IMR-90 (cell line): ENCODE measurements around the gene ANXA2. TPM values are rescaled to one million over a fixed set of nuclear protein-coding genes. Genes with fewer than 3 reads are reported as not detected.

ENCODE experiments used
- ATAC-seq: fragments of 200-7000 bp; cut with Tn5 transposase; 2 replicates; pipeline ENCODE4 v1.9.1; 2020; ENCODE audit warnings: low read depth, mild to moderate bottlenecking, moderate library complexity
- BruUV-seq: library from RNA; stranded (reverse); fragments of 400-500 nt; replicated peaks from 2 replicates; lab custom pipeline; 2021; lab: Mats Ljungman, UMichigan
- CTCF ChIA-PET: fragments of 300-600 bp; formaldehyde crosslinking; extraction: SDS; loops from one replicate; lab custom pipeline; 2021; ENCODE audit warnings: antibody characterized with exemption; lab: Yijun Ruan, JAX
- POLR2A ChIA-PET: fragments of 300-600 bp; sonication (Branson Sonifier 250); formaldehyde crosslinking; loops from one replicate; lab custom pipeline; 2022; ENCODE audit warnings: antibody characterized with exemption; ENCODE audit not compliant: unreplicated experiment; lab: Charles Lee
- DNase-seq: peaks from one replicate; pipeline ENCODE4 v3.0.0; 2013
- H2AFZ ChIP-seq: replicated peaks from 2 replicates; pipeline ENCODE3; 2013; ENCODE audit warnings: low read length, mild to moderate bottlenecking; ENCODE audit not compliant: poor library complexity
- H2AK5ac ChIP-seq: 2 replicates; pipeline ENCODE4 v1.6.1; 2013; ENCODE audit warnings: low read depth, low read length, inconsistent platforms
- H2AK9ac ChIP-seq: replicated peaks from 2 replicates; pipeline ENCODE3; 2013; ENCODE audit warnings: mild to moderate bottlenecking, low read depth, low read length, moderate library complexity; ENCODE audit not compliant: poor library complexity
- H2BK120ac ChIP-seq: 2 replicates; pipeline ENCODE4 v1.6.1; 2013; ENCODE audit warnings: low read depth, low read length, inconsistent platforms
- H2BK15ac ChIP-seq: 3 replicates; pipeline ENCODE4 v1.6.1; 2013; ENCODE audit warnings: low read depth, low read length, inconsistent platforms
- H2BK20ac ChIP-seq: 2 replicates; pipeline ENCODE4 v1.6.1; 2013; ENCODE audit warnings: low read depth, mild to moderate bottlenecking, inconsistent platforms, low read length, moderate library complexity
- H2BK5ac ChIP-seq: 2 replicates; pipeline ENCODE4 v1.6.1; 2013; ENCODE audit warnings: mild to moderate bottlenecking, low read depth, low read length, inconsistent platforms; ENCODE audit not compliant: poor library complexity, severe bottlenecking
- H3K14ac ChIP-seq: replicated peaks from 2 replicates; pipeline ENCODE4 v1.6.1; 2013; ENCODE audit warnings: low read depth, low read length, inconsistent platforms
- H3K18ac ChIP-seq: 2 replicates; pipeline ENCODE4 v1.6.1; 2013; ENCODE audit warnings: low read depth, low read length, control low read depth
- H3K23ac ChIP-seq: 2 replicates; pipeline ENCODE4 v1.6.1; 2013; ENCODE audit warnings: low read depth, low read length, inconsistent platforms
- H3K27ac ChIP-seq: 2 replicates; pipeline ENCODE4 v1.5.1; 2013; ENCODE audit warnings: mild to moderate bottlenecking, control low read depth, low read length; ENCODE audit not compliant: insufficient read depth
- H3K27me3 ChIP-seq: 2 replicates; pipeline ENCODE4 v1.6.1; 2013; ENCODE audit warnings: low read length; ENCODE audit not compliant: control insufficient read depth, insufficient read depth
- H3K36me3 ChIP-seq: 2 replicates; pipeline ENCODE4 v1.6.1; 2013; ENCODE audit warnings: low read length, mixed read lengths; ENCODE audit not compliant: control insufficient read depth, insufficient read depth
- H3K4ac ChIP-seq: 2 replicates; pipeline ENCODE4 v1.6.1; 2013; ENCODE audit warnings: low read depth, low read length, inconsistent platforms
- H3K4me1 ChIP-seq: 2 replicates; pipeline ENCODE4 v1.6.1; 2013; ENCODE audit warnings: low read length, mixed read lengths; ENCODE audit not compliant: control insufficient read depth, insufficient read depth
- H3K4me2 ChIP-seq: 2 replicates; pipeline ENCODE4 v1.6.1; 2013; ENCODE audit warnings: low read depth, mild to moderate bottlenecking, control low read depth, low read length, moderate library complexity
- H3K4me3 ChIP-seq: 2 replicates; pipeline ENCODE4 v1.5.1; 2013; ENCODE audit warnings: low read depth, mild to moderate bottlenecking, control low read depth, low read length, moderate library complexity; ENCODE audit not compliant: insufficient read depth
- H3K56ac ChIP-seq: 2 replicates; pipeline ENCODE4 v1.6.1; 2013; ENCODE audit warnings: low read length, inconsistent platforms; ENCODE audit not compliant: insufficient read depth; ENCODE audit errors: extremely low read depth
- H3K79me1 ChIP-seq, 2 experiments: 2 replicates each; pipeline ENCODE4 v1.6.1; 2013; ENCODE audit warnings: low read length in 2 of 2, inconsistent platforms in 1 of 2, low read depth in 1 of 2
- H3K9ac ChIP-seq: 2 replicates; pipeline ENCODE4 v1.6.1; 2013; ENCODE audit warnings: low read depth, low read length, control low read depth
- H3K9me1 ChIP-seq: 2 replicates; pipeline ENCODE4 v1.6.1; 2013; ENCODE audit warnings: low read length, inconsistent platforms; ENCODE audit not compliant: insufficient read depth
- H3K9me3 ChIP-seq: 2 replicates; pipeline ENCODE4 v1.6.1; 2013; ENCODE audit warnings: low read length; ENCODE audit not compliant: control insufficient read depth, insufficient read depth
- H4K20me1 ChIP-seq: 2 replicates; pipeline ENCODE4 v1.6.1; 2013; ENCODE audit warnings: low read length, inconsistent platforms; ENCODE audit not compliant: insufficient read depth
- H4K5ac ChIP-seq: 2 replicates; pipeline ENCODE4 v1.6.1; 2013; ENCODE audit warnings: mild to moderate bottlenecking, low read depth, low read length, control low read depth
- H4K8ac ChIP-seq, 2 experiments: 2 replicates each; pipeline ENCODE4 v1.6.1; 2013; ENCODE audit warnings: low read depth in 2 of 2, low read length in 2 of 2, control low read depth in 1 of 2, inconsistent platforms in 1 of 2
- H4K91ac ChIP-seq: 2 replicates; pipeline ENCODE4 v1.6.1; 2013; ENCODE audit warnings: low read depth, low read length, inconsistent platforms; ENCODE audit not compliant: insufficient read depth
- BHLHE40 ChIP-seq: fragments of 150-350 bp; IDR thresholded peaks from 2 replicates; pipeline ENCODE4 v1.6.1; 2016; ENCODE audit warnings: mild to moderate bottlenecking, low read depth, low read length
- CEBPB ChIP-seq: IDR thresholded peaks from 2 replicates; pipeline ENCODE4 v1.6.1; 2012; ENCODE audit warnings: low read depth, low read length, improper control_type of control experiment
- CHD1 ChIP-seq: IDR thresholded peaks from 2 replicates; pipeline ENCODE4 v1.6.1; 2012; ENCODE audit warnings: low read depth, low read length, improper control_type of control experiment
- FOS ChIP-seq: fragments of 150-350 bp; IDR thresholded peaks from 2 replicates; pipeline ENCODE4 v1.6.1; 2016; ENCODE audit warnings: low read depth, low read length
- MAFK ChIP-seq: IDR thresholded peaks from 2 replicates; pipeline ENCODE4 v1.6.1; 2012; ENCODE audit warnings: low read depth, low read length, improper control_type of control experiment
- MAZ ChIP-seq: IDR thresholded peaks from 2 replicates; pipeline ENCODE4 v1.6.1; 2012; ENCODE audit warnings: low read depth, mild to moderate bottlenecking, low read length, improper control_type of control experiment, moderate library complexity, borderline replicate concordance
- MXI1 ChIP-seq: IDR thresholded peaks from 2 replicates; pipeline ENCODE4 v1.6.1; 2012; ENCODE audit warnings: low read depth, mild to moderate bottlenecking, low read length, moderate library complexity, borderline replicate concordance
- NFE2L2 ChIP-seq: fragments of 150-350 bp; IDR thresholded peaks from 2 replicates; pipeline ENCODE4 v1.6.1; 2016; ENCODE audit warnings: low read depth, mild to moderate bottlenecking, low read length
- POLR2A ChIP-seq: IDR thresholded peaks from 2 replicates; pipeline ENCODE4 v1.6.1; 2012; ENCODE audit warnings: mild to moderate bottlenecking, low read depth, low read length
- RAD21 ChIP-seq: IDR thresholded peaks from 2 replicates; pipeline ENCODE4 v1.6.1; 2012; ENCODE audit warnings: low read length, improper control_type of control experiment
- RCOR1 ChIP-seq: IDR thresholded peaks from 2 replicates; pipeline ENCODE4 v1.6.1; 2012; ENCODE audit warnings: mild to moderate bottlenecking, low read length, improper control_type of control experiment; ENCODE audit not compliant: insufficient replicate concordance
- RFX5 ChIP-seq: IDR thresholded peaks from 2 replicates; pipeline ENCODE4 v1.8.0; 2012; ENCODE audit warnings: low read depth, mild to moderate bottlenecking, low read length, moderate library complexity
- SMC3 ChIP-seq: fragments of 150-350 bp; IDR thresholded peaks from 2 replicates; pipeline ENCODE4 v1.6.1; 2016; ENCODE audit warnings: low read depth, mild to moderate bottlenecking, antibody characterized with exemption, low read length, moderate library complexity
- WGBS, 2 experiments: methylation state at CpG; one replicate each; pipeline versions ENCODE4 v1.1.5 to v1.1.7; 2013; ENCODE audit warnings: missing lambda C conversion rate in 2 of 2; ENCODE audit not compliant: insufficient read length in 1 of 2; ENCODE audit errors: extremely low coverage in 2 of 2; 5-methylcytosine and 5-hydroxymethylcytosine counted together
- dilution Hi-C: fragments of 300-500 bp; cut with HindIII; formaldehyde crosslinking; loops from one replicate; pipeline ENCODE4 v1.14.3; 2018; ENCODE audit warnings: low sequenced_read_pairs; ENCODE audit not compliant: unreplicated experiment
- in situ Hi-C: fragments of 300-500 bp; cut with MboI; formaldehyde crosslinking; loops from 3 replicates; pipeline ENCODE4 v1.14.3; 2019; ENCODE audit warnings: low sequenced_read_pairs, inconsistent platforms, mixed read lengths
- intact Hi-C: fragments of 100-400 bp; cut with micrococcal nuclease; formaldehyde crosslinking; loops from 2 replicates; pipeline ENCODE4 v1.10.0; 2022
- polyA plus RNA-seq, 3 experiments: library from polyadenylated mRNA; depleted of rRNA; stranded (reverse); fragments of >200 nt; gene quantifications; 2 replicates each; pipeline ENCODE4 v1.2.3, GENCODE V29; 2012; ENCODE audit warnings: low replicate concordance in 1 of 3
- total RNA-seq: library from RNA; depleted of rRNA; stranded (reverse); fragments of >200 nt; gene quantifications from 2 replicates; pipeline ENCODE4 v1.2.3, GENCODE V29; 2012
- TF ChIP-seq, protein P1 (sequence below): fragments of 150-350 bp; IDR thresholded peaks from 2 replicates; pipeline ENCODE4 v1.6.1; 2017; ENCODE audit warnings: mild to moderate bottlenecking, antibody characterized with exemption, low read length, low read depth
- TF ChIP-seq, protein P2 (sequence below): fragments of 150-350 bp; IDR thresholded peaks from 2 replicates; pipeline ENCODE4 v1.6.1; 2016; ENCODE audit warnings: low read depth, mild to moderate bottlenecking, low read length, moderate library complexity, borderline replicate concordance
- TF ChIP-seq, protein P3 (sequence below): conservative IDR thresholded peaks from 2 replicates; pipeline ENCODE4 v1.5.1; 2012; ENCODE audit warnings: mild to moderate bottlenecking, low read depth, low read length, improper control_type of control experiment

The ANXA2 gene
- total and polyA plus RNA-seq, 2 of the 4 experiments (the other 2 are of a cell fraction) = 7,454 to 8,412 TPM

GRCh38 chr15:60350108-60350507, 47.7 kb downstream of the ANXA2 start:
- peak; percentile 10; the same call in 1 of the 2 replicates for ATAC-seq

More at GRCh38 chr15:60350108-60350507, 47.7 kb downstream of the ANXA2 start:
- H2AK9ac ChIP-seq = no peak overlapping the region
- peaks cover 92% of the 10 kb centered on the region for H4K20me1 ChIP-seq
- H2BK15ac ChIP-seq = no peak overlapping the region
- peaks cover 60 to 73% of the 10 kb centered on the region in 2 experiments for H3K79me1 ChIP-seq
- TF ChIP-seq RFX5 (no peak), POLR2A (no peak), MAFK (no peak), CEBPB (no peak), RCOR1 (no peak), SMC3 (no peak), FOS (no peak), CHD1 (no peak), RAD21 (no peak), NFE2L2 (no peak), BHLHE40 (no peak), MXI1 (no peak), MAZ (no peak)
- TF ChIP-seq, protein P1, sequence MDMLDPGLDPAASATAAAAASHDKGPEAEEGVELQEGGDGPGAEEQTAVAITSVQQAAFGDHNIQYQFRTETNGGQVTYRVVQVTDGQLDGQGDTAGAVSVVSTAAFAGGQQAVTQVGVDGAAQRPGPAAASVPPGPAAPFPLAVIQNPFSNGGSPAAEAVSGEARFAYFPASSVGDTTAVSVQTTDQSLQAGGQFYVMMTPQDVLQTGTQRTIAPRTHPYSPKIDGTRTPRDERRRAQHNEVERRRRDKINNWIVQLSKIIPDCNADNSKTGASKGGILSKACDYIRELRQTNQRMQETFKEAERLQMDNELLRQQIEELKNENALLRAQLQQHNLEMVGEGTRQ = no peak
- TF ChIP-seq, protein P2, sequence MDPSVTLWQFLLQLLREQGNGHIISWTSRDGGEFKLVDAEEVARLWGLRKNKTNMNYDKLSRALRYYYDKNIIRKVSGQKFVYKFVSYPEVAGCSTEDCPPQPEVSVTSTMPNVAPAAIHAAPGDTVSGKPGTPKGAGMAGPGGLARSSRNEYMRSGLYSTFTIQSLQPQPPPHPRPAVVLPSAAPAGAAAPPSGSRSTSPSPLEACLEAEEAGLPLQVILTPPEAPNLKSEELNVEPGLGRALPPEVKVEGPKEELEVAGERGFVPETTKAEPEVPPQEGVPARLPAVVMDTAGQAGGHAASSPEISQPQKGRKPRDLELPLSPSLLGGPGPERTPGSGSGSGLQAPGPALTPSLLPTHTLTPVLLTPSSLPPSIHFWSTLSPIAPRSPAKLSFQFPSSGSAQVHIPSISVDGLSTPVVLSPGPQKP = no peak
- TF ChIP-seq, protein P3, sequence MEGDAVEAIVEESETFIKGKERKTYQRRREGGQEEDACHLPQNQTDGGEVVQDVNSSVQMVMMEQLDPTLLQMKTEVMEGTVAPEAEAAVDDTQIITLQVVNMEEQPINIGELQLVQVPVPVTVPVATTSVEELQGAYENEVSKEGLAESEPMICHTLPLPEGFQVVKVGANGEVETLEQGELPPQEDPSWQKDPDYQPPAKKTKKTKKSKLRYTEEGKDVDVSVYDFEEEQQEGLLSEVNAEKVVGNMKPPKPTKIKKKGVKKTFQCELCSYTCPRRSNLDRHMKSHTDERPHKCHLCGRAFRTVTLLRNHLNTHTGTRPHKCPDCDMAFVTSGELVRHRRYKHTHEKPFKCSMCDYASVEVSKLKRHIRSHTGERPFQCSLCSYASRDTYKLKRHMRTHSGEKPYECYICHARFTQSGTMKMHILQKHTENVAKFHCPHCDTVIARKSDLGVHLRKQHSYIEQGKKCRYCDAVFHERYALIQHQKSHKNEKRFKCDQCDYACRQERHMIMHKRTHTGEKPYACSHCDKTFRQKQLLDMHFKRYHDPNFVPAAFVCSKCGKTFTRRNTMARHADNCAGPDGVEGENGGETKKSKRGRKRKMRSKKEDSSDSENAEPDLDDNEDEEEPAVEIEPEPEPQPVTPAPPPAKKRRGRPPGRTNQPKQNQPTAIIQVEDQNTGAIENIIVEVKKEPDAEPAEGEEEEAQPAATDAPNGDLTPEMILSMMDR = no peak
- H2BK20ac ChIP-seq = no peak overlapping the region
- WGBS, 2 experiments = 100% methylated on average over 1 of the region's 2 CpGs; no CpG with 5 or more reads in 1 of the 2 experiments
- no peak overlapping the region for H2AFZ ChIP-seq
- no peak overlapping the region for H4K8ac ChIP-seq
- intact Hi-C loops (no loop called here), dilution Hi-C loops (no loop called here), in situ Hi-C loops (no loop called here)
- no peak overlapping the region for H3K14ac ChIP-seq
- H4K5ac ChIP-seq = no peak overlapping the region
- H4K91ac ChIP-seq = no peak overlapping the region
- H2BK120ac ChIP-seq = no peak overlapping the region
- H3K9me1 ChIP-seq = peaks cover 3% of the 10 kb centered on the region; the same call in 1 of the 2 replicates
- no peak overlapping the region for H2AK5ac ChIP-seq
- no TSS peak for BruUV-seq
- no peak overlapping the region for H3K9ac ChIP-seq
- H3K4me1 ChIP-seq = peaks cover 5% of the 10 kb centered on the region
- H3K4me2 ChIP-seq = no peak overlapping the region
- peaks cover 84% of the 10 kb centered on the region for H3K36me3 ChIP-seq
- H2BK5ac ChIP-seq = no peak overlapping the region
- H3K27ac ChIP-seq = no peak overlapping the region
- no peak overlapping the region for H3K4me3 ChIP-seq
- no peak overlapping the region for H3K18ac ChIP-seq
- no peak overlapping the region for H3K56ac ChIP-seq
- H3K23ac ChIP-seq = no peak overlapping the region
- peaks cover 3% of the 10 kb centered on the region; the same call in 1 of the 2 replicates for H3K9me3 ChIP-seq
- no peaks in the 10 kb centered on the region for H3K27me3 ChIP-seq
- H3K4ac ChIP-seq = no peak overlapping the region
- ChIA-PET POLR2A (no interaction called here), CTCF (interaction anchor here (0.6 kb wide), 1 partner anchor 122 kb away, joined by 3 read pairs; no protein-coding TSS in a partner anchor)
- no peak for DNase-seq
